Vein endothelial cell (primary cell): Measurements from ENCODE around the gene ZNFX1. TPM values are rescaled to one million over a fixed set of nuclear protein-coding genes. Genes with fewer than 3 reads are reported as not detected.

Experiments
- small RNA-seq: library from RNA; depleted of rRNA; stranded (forward); fragments of <200 nt; gene quantifications from one replicate; pipeline ENCODE3, GENCODE V24; 2012
- total RNA-seq: library from RNA; depleted of rRNA; stranded (reverse); fragments of >200 nt; gene quantifications from 2 replicates; pipeline ENCODE4 v1.2.3, GENCODE V29; 2012

The ZNFX1 gene
- total RNA-seq: 58.0 and 62.7 TPM in 2 replicates

DNA sequence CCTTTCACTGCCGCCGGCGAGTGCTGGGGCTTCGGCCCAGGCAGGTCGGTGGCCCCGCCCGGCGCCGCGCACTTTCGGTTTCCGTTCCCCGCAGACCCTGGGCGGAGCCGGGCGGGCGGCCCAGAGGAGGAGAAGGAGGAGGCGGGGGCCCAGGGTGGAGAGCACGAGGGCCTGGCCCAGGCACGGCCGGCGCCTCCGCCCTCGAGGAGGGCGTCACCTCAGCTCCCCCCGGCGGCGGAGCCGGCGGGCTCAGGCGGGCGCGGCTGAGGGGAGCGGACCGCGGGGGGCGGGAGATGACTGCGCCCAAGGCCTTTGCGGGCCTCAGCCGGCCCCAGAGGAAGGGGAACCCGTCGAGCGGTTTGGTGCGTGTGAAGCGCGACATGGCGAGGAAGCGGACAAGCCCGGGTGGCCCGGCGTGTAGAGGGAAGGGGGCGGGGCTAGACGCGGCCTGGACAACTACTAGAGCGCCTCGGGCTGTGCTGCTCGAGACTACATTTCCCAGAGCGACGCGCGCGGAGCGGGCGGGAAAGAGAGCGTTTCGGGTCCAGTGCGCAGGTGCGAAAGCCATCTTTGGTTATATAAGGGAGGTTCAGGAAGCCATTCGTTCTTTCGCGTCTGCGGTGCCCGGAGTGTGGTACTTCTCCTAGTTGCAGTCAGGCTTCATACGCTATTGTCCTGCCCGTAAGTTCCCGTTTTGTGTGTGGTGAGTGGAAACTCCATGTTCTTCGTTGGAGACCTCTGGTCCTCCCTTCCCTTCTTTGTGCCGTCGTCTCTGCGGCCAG lies at the start of gene ZNFX1:
Gene ZNFX1, minus strand, starts transcription at position 22 of the 782 bp plus-strand sequence. CDS start 2,218 bp downstream, outside the sequence.

DNA sequence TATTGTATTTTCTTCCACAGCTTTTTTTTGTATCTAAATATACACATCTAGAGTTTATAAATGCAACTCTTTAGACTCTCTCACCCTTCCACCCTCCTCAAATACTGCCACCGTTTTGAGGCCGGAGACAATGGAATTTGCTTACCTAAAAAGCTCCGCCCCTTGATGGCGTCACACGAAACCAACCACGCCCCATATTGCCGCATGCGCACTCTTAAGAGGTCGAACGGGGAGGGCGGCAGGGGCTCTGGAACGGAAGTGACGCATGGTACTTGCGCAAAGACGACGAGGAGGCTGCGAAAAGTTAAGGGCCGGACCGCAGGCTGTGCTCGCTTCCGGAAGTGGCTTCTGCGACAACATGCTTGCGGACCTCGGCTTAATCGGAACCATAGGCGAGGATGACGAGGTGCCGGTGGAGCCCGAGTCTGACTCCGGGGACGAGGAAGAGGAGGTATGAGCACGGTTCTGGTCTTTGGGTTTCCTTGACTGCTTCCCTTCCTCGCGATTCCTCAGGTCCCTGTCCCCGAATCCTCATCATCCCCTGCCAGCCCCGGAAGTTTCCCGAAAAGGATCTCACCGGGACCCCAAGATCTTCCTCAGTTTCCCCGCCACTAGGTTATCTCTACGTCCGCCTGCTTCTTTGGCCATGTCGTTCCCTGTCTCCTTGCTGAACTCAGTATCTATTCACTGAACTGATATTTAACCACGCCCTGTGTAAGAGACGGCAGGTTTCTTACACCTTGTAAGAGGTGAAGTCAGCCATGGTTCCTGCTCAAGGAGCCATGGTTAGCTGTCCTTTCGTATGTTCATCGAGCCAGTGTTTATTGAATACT lies 58.5 kb downstream of the ZNFX1 start, which contains the start of gene DDX27:
Gene DDX27, plus strand, starts transcription at position 326 of the 833 bp plus-strand sequence. Its CDS starts 33 bp downstream, at position 359.

Small RNA genes within 50 kb of the gene (small RNA-seq; reads per million reads assigned to genes)
- gene SNORD12B (469 reads per million, percentile 99 among the genes with 10 or more reads in this experiment), gene SNORD12C (304 reads per million, percentile 99 among the genes with 10 or more reads in this experiment)

Other genes starting within 250 kb of the ZNFX1 start
- gene CSE1L, start 231.7 kb downstream of the ZNFX1 start, total RNA-seq: 91.1 and 161 TPM in 2 replicates
- 80.3 and 84.3 TPM in 2 replicates for gene STAU1, start 89.7 kb downstream of the ZNFX1 start, total RNA-seq
- 24.2 and 25.9 TPM in 2 replicates for gene DDX27, start 58.6 kb downstream of the ZNFX1 start, total RNA-seq
- not detected in 2 replicates for gene KCNB1, start 204.6 kb upstream of the ZNFX1 start, total RNA-seq